PC-9 (cell line): ENCODE results near the gene ACAP2.

Experiments
- EZH2 ChIP-seq: fragments of 200-600 bp; sonication (generic); IDR thresholded peaks from 2 replicates; pipeline ENCODE4 v1.8.0; 2017; ENCODE audit warnings: antibody characterized with exemption, low read depth
- TF ChIP-seq, protein P1 (sequence below): fragments of 200-600 bp; sonication (generic); conservative IDR thresholded peaks from 2 replicates; pipeline ENCODE4 v1.6.1; 2017; ENCODE audit warnings: mixed run types, antibody characterized with exemption, mild to moderate bottlenecking, moderate library complexity

DNA sequence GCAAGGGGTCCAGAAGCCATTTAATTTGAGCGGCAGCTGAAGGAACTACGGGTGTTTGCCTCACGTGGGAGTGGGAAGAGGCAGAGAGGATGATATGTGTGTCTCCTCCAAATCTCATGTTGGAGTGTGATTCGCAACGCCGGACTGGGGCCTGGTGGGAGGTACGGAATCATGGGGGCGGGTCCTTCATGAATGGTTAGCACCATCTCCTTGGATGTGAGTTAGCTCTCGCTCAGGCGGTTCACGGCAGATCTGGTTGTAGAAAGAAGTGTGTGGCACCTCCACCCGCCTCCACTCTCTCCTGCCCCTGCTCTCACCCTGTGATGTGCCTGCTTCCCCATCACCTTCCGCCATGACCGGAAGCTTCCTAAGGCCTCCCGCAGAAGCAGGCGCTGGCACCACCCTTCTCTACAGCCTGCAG lies 197.3 kb downstream of the ACAP2 start:
- TF ChIP-seq, protein P1, sequence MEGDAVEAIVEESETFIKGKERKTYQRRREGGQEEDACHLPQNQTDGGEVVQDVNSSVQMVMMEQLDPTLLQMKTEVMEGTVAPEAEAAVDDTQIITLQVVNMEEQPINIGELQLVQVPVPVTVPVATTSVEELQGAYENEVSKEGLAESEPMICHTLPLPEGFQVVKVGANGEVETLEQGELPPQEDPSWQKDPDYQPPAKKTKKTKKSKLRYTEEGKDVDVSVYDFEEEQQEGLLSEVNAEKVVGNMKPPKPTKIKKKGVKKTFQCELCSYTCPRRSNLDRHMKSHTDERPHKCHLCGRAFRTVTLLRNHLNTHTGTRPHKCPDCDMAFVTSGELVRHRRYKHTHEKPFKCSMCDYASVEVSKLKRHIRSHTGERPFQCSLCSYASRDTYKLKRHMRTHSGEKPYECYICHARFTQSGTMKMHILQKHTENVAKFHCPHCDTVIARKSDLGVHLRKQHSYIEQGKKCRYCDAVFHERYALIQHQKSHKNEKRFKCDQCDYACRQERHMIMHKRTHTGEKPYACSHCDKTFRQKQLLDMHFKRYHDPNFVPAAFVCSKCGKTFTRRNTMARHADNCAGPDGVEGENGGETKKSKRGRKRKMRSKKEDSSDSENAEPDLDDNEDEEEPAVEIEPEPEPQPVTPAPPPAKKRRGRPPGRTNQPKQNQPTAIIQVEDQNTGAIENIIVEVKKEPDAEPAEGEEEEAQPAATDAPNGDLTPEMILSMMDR: no peak
- no peak for TF ChIP-seq EZH2
